ENCODE measurements around the gene IDI1. TPM values are rescaled to one million over a fixed set of nuclear protein-coding genes. Genes with fewer than 3 reads are reported as not detected.
"Not testable (repeated sequence)": the region's sequence is repeated elsewhere in the genome, so short reads cannot be mapped to it uniquely, and the experiment has no call there.

Gene IDI1
- total and polyA plus RNA-seq, 10 donors = 43.9 to 136 (median 65.5) TPM

GRCh38 chr10:1040133-1040532 is 8.8 kb downstream of the IDI1 start:
- intact Hi-C loops (cut with DNase I; ENCODE audit: low total_unique reads) = no loop called here
- no peak for DNase-seq
- Histone ChIP-seq H3K9me3 (no peaks in the 10 kb centered on the region), H3K27ac (peak overlapping the region in 1 of 8 donors; percentile 31), H3K27me3 (replicated peaks in 1 of 7) (no peaks in the 10 kb centered on the region), H3K4me3 (no peak overlapping the region), H3K36me3 (peaks cover 0 to 71% (median 32%) of the 10 kb centered on the region in 6 donors), H3K4me1 (peaks cover 20 to 54% (median 32%) of the 10 kb centered on the region in 6 donors)
- TF ChIP-seq POLR2A (IDR thresholded peaks at IDR 0.05) (no peak), CTCF (IDR thresholded peaks at IDR 0.05 in 8 of 11, conservative IDR thresholded peaks at IDR 0.05 in 3 of 11) (no peak), POLR2AphosphoS5 (IDR thresholded peaks at IDR 0.05) (no peak)
- WGBS, 5 donors = 81 to 92% (median 87%) methylated on average over 3 of the region's 3 CpGs

- Histone ChIP-seq H3K36me3 (peaks cover 0 to 71% (median 32%) of the 10 kb centered on the region in 6 donors), H3K4me1 (peaks cover 13 to 40% (median 19%) of the 10 kb centered on the region in 6 donors)
- H3K27me3 ChIP-seq (replicated peaks in 1 of 7); H3K9me3 ChIP-seq; H3K27ac ChIP-seq; intact Hi-C loops (cut with DNase I; ENCODE audit: low total_unique reads); H3K4me3 ChIP-seq; DNase-seq: not testable (repeated sequence)
- WGBS, 5 donors = 91 to 94% (median 93%) methylated on average over 3 to 15 of the region's 20 CpGs
Measured at GRCh38 chr10:1038769-1039168, 10.2 kb downstream of the IDI1 start.

GRCh38 chr10:1037098-1037497 is 11.8 kb downstream of the IDI1 start:
- peaks cover 0 to 58% (median 25%) of the 10 kb centered on the region in 6 donors for H3K36me3 ChIP-seq
- no peak for TF ChIP-seq CTCF (IDR thresholded peaks at IDR 0.05 in 8 of 11, conservative IDR thresholded peaks at IDR 0.05 in 3 of 11)
- TF ChIP-seq POLR2A (IDR thresholded peaks at IDR 0.05) = no peak
- TF ChIP-seq POLR2AphosphoS5 (IDR thresholded peaks at IDR 0.05) = no peak
- DNase-seq = no peak
- no peak overlapping the region for H3K4me3 ChIP-seq
- 91 to 94% (median 92%) methylated on average over 11 of the region's 11 CpGs for WGBS, 5 donors
- no peaks in the 10 kb centered on the region for H3K27me3 ChIP-seq (replicated peaks in 1 of 7)
- no peak overlapping the region for H3K27ac ChIP-seq
- intact Hi-C loops (cut with DNase I; ENCODE audit: low total_unique reads) = no loop called here
- peaks cover under 1 to 23% (median 4%) of the 10 kb centered on the region in 6 donors for H3K4me1 ChIP-seq
- H3K9me3 ChIP-seq = no peaks in the 10 kb centered on the region

- 70 to 87% (median 75%) methylated on average over 12 to 14 of the region's 14 CpGs for WGBS, 5 donors
- Histone ChIP-seq H3K9me3 (no peaks in the 10 kb centered on the region), H3K36me3 (peaks cover 0 to 51% (median 18%) of the 10 kb centered on the region in 6 donors), H3K27ac (peak overlapping the region in 1 of 8 donors; percentile 3), H3K27me3 (replicated peaks in 1 of 7) (no peaks in the 10 kb centered on the region), H3K4me1 (peaks cover 0 to 17% (median 0%) of the 10 kb centered on the region in 6 donors), H3K4me3 (no peak overlapping the region)
- TF ChIP-seq CTCF (IDR thresholded peaks at IDR 0.05 in 8 of 11, conservative IDR thresholded peaks at IDR 0.05 in 3 of 11) = no peak
- TF ChIP-seq POLR2AphosphoS5 (IDR thresholded peaks at IDR 0.05) = peak; percentile 12 to 57 (median 38)
- no peak for DNase-seq
- intact Hi-C loops (cut with DNase I; ENCODE audit: low total_unique reads) = no loop called here
Measured at GRCh38 chr10:1036341-1036791, 12.6 kb downstream of the IDI1 start.

- WGBS, 5 donors = 92 to 94% (median 94%) methylated on average over 6 of the region's 6 CpGs
- no peak overlapping the region for H3K4me3 ChIP-seq
- peaks cover 0 to 39% (median 7%) of the 10 kb centered on the region in 6 donors for H3K36me3 ChIP-seq
- TF ChIP-seq POLR2A (IDR thresholded peaks at IDR 0.05) = no peak
- no peak for TF ChIP-seq POLR2AphosphoS5 (IDR thresholded peaks at IDR 0.05)
- TF ChIP-seq CTCF (IDR thresholded peaks at IDR 0.05 in 8 of 11, conservative IDR thresholded peaks at IDR 0.05 in 3 of 11) = no peak
- DNase-seq = no peak
- H3K27me3 ChIP-seq (replicated peaks in 1 of 7) = no peaks in the 10 kb centered on the region
- peaks cover 0 to 5% (median 0%) of the 10 kb centered on the region in 6 donors for H3K4me1 ChIP-seq
- H3K27ac ChIP-seq = no peak overlapping the region
- intact Hi-C loops (cut with DNase I; ENCODE audit: low total_unique reads) = no loop called here
- H3K9me3 ChIP-seq = no peaks in the 10 kb centered on the region
Measured at GRCh38 chr10:1035201-1035600, 13.7 kb downstream of the IDI1 start.
